GM18511 (cell line): ENCODE measurements around the gene ALDH16A1.
"Not testable (repeated sequence)": the region's sequence is repeated elsewhere in the genome, so short reads cannot be mapped to it uniquely, and the experiment has no call there.

Source experiments
- ATAC-seq: cut with Tn5 transposase; IDR thresholded peaks from one replicate; pipeline ENCODE4 v1.9.1; 2021; ENCODE audit warnings: mild to moderate bottlenecking, moderate library complexity; ENCODE audit not compliant: unreplicated experiment

ALDH16A1 gene

GRCh38 chr19:49461656-49462055 is 8.6 kb downstream of the ALDH16A1 start:
- ATAC-seq = no peak

- no peak for ATAC-seq
Observed at GRCh38 chr19:49462492-49462891, 9.5 kb downstream of the ALDH16A1 start.

GRCh38 chr19:49463960-49464740 is 11.1 kb downstream of the ALDH16A1 start:
- ATAC-seq = no peak

GRCh38 chr19:49465371-49465770 is 12.3 kb downstream of the ALDH16A1 start:
- ATAC-seq = no peak

- no peak for ATAC-seq
Observed at GRCh38 chr19:49468199-49468598, 15.2 kb downstream of the ALDH16A1 start.

- ATAC-seq = peak; percentile 63
Observed at GRCh38 chr19:49468746-49469447, 15.9 kb downstream of the ALDH16A1 start.

- no peak for ATAC-seq
Observed at GRCh38 chr19:49469828-49470614, 17.0 kb downstream of the ALDH16A1 start.

- no peak for ATAC-seq
Observed at GRCh38 chr19:49470615-49470978, 17.6 kb downstream of the ALDH16A1 start.

GRCh38 chr19:49472936-49473335 is 19.9 kb downstream of the ALDH16A1 start:
- no peak for ATAC-seq

- not testable (repeated sequence) for ATAC-seq
Observed at GRCh38 chr19:49473501-49473867, 20.5 kb downstream of the ALDH16A1 start.

GRCh38 chr19:49473868-49474541 is 21.0 kb downstream of the ALDH16A1 start, which contains the start of gene FLT3LG:
Gene FLT3LG (plus strand): TSS chr19:49474215. CDS start chr19:49474640, 425 bp downstream.
- ATAC-seq = peak; percentile 66

- no peak for ATAC-seq
Observed at GRCh38 chr19:49474542-49474924, 21.5 kb downstream of the ALDH16A1 start.

- ATAC-seq = no peak
Observed at GRCh38 chr19:49475191-49475917, 22.3 kb downstream of the ALDH16A1 start.

- ATAC-seq = no peak
Observed at GRCh38 chr19:49475995-49476880, 23.2 kb downstream of the ALDH16A1 start.

- ATAC-seq = no peak
Observed at GRCh38 chr19:49479975-49480628, 27.1 kb downstream of the ALDH16A1 start.

GRCh38 chr19:49481020-49481683 is 28.1 kb downstream of the ALDH16A1 start:
- no peak for ATAC-seq

GRCh38 chr19:49486232-49486631 is 33.2 kb downstream of the ALDH16A1 start:
- ATAC-seq = no peak

- no peak for ATAC-seq
Observed at GRCh38 chr19:49486710-49487276, 33.8 kb downstream of the ALDH16A1 start.
